Tibial artery (tissue), 4 donors: ENCODE data around the gene ADGRG3.

Source experiments
- DNase-seq, 2 donors: peaks; one replicate each; pipeline ENCODE4 v3.0.0-alpha.2; 2019
- H3K27ac ChIP-seq, 2 donors: fragments of 200-600 bp; sonication (generic) in 1 of 2; 1 replicate in 1 of 2; 2 replicates in 1 of 2; pipeline ENCODE4 v1.5.1; 2018 to 2019; ENCODE audit warnings: mild to moderate bottlenecking in 1 of 2
- H3K27me3 ChIP-seq, 2 donors: fragments of 200-600 bp; sonication (generic) in 1 of 2; one replicate each; pipeline versions ENCODE4 v1.5.1 to v1.6.0; 2016 to 2019
- H3K36me3 ChIP-seq, 3 donors: fragments of 200-600 bp; sonication (generic) in 2 of 3; one replicate each; pipeline ENCODE4 v1.5.1; 2016 to 2019; ENCODE audit warnings: mild to moderate bottlenecking in 2 of 3
- H3K4me1 ChIP-seq, 4 donors: fragments of 200-600 bp; sonication (generic) in 2 of 4; 1 replicate in 3 of 4; 2 replicates in 1 of 4; pipeline ENCODE4 v1.5.1; 2016 to 2019
- H3K4me3 ChIP-seq, 2 donors: fragments of 200-600 bp; sonication (generic) in 1 of 2; 1 replicate in 1 of 2; 2 replicates in 1 of 2; pipeline ENCODE4 v1.5.1; 2018 to 2019; ENCODE audit warnings: mild to moderate bottlenecking in 2 of 2
- H3K9me3 ChIP-seq, 3 donors: fragments of 200-600 bp; sonication (generic) in 1 of 3; one replicate each; pipeline ENCODE4 v1.5.1; 2016 to 2019
- intact Hi-C: fragments of 100-400 bp; cut with DNase I; formaldehyde crosslinking; loops from one replicate; pipeline ENCODE4 v1.15.0; 2023; ENCODE audit warnings: low total_unique reads
- TF ChIP-seq, protein P1 (sequence below), 2 experiments: fragments of 200-600 bp in 1 of 2; fragments of 450-650 bp in 1 of 2; IDR thresholded peaks; one replicate each; pipeline ENCODE4 v1.5.1; 2017 to 2019; ENCODE audit warnings: antibody characterized with exemption in 2 of 2, mild to moderate bottlenecking in 1 of 2, moderate library complexity in 1 of 2

ADGRG3 gene

DNA sequence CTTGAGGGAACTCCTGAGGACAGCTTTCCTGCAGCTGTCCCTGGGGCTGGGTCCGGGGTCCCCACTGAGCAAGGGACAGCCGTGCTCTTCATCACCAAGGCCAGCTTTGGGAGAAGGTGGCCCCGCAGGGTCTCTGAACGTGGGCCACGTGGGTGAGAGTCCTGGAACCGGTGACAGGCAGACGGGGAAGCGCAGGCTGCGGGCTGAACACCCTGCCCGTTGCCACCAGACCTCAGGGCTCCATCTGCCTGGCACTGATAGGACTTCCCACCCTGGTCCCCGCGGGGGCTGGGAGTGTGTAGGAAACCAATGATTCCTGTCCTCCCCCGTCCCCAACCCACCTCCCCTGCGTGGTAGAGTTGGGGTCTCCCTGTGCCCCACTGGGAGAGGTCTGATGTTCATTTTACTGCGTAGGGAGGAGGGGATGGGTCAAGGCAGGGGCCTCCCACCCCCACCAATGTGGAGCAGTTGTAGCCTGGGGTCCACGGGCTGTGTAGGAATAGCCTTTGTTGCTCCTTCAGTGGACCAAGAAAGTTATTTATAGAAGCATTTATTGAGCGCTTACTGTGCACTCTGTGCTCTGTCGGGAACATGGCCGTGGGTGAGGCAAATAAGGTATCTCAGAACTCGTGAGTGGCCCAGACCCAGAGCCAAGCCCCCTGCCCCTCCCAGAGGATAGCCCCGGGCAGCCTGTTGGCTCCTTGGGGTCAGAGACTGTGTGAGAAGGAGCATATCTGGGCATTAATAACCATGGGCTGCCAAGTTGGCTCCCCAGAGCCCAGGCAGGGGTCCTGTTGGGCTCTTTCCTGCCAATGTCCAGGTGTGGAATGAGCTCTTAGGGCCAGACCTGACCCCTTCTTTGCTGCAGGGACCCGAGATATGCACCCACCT is 38.3 kb upstream of the ADGRG3 start:
- H3K4me1 ChIP-seq = peaks cover 0 to 24% (median 11%) of the 10 kb centered on the region in 4 donors
- TF ChIP-seq, protein P1, sequence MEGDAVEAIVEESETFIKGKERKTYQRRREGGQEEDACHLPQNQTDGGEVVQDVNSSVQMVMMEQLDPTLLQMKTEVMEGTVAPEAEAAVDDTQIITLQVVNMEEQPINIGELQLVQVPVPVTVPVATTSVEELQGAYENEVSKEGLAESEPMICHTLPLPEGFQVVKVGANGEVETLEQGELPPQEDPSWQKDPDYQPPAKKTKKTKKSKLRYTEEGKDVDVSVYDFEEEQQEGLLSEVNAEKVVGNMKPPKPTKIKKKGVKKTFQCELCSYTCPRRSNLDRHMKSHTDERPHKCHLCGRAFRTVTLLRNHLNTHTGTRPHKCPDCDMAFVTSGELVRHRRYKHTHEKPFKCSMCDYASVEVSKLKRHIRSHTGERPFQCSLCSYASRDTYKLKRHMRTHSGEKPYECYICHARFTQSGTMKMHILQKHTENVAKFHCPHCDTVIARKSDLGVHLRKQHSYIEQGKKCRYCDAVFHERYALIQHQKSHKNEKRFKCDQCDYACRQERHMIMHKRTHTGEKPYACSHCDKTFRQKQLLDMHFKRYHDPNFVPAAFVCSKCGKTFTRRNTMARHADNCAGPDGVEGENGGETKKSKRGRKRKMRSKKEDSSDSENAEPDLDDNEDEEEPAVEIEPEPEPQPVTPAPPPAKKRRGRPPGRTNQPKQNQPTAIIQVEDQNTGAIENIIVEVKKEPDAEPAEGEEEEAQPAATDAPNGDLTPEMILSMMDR (IDR thresholded peaks at IDR 0.05) = no peak
- no peak overlapping the region for H3K27ac ChIP-seq
- no peak for DNase-seq
- H3K27me3 ChIP-seq = peaks cover 0 to 64% of the 10 kb centered on the region in 2 donors
- intact Hi-C loops = no loop called here
- H3K4me3 ChIP-seq = peak overlapping the region; percentile 28 to 38
- no peaks in the 10 kb centered on the region for H3K9me3 ChIP-seq
- H3K36me3 ChIP-seq = no peaks in the 10 kb centered on the region

DNA sequence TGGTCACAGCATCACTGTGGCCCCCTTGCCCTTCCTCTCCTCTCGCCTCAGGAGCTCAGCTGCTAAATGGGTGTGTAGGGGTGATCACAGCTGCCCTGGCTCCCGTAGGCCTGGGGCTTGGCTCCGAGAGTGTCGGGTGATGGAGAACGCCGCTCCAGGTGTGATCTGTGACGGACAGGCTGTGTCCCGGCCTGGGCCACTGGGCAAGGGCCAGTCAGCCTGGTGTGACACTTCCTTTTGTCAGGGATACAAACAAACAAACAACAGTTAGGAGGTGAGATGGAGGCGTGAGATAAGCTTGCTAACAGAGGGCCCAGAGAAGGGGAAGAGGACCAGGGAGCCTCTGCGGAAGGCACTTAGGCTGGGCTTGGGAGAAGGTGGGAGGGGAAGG is 37.7 kb upstream of the ADGRG3 start:
- Histone ChIP-seq H3K27me3 (peaks cover 0 to 71% of the 10 kb centered on the region in 2 donors), H3K4me3 (peak overlapping the region; percentile 28 to 38), H3K4me1 (peaks cover 0 to 31% (median 11%) of the 10 kb centered on the region in 4 donors), H3K9me3 (no peaks in the 10 kb centered on the region), H3K27ac (no peak overlapping the region), H3K36me3 (no peaks in the 10 kb centered on the region)
- no peak for DNase-seq
- TF ChIP-seq, protein P1 (IDR thresholded peaks at IDR 0.05) = no peak
- intact Hi-C loops = no loop called here

DNA sequence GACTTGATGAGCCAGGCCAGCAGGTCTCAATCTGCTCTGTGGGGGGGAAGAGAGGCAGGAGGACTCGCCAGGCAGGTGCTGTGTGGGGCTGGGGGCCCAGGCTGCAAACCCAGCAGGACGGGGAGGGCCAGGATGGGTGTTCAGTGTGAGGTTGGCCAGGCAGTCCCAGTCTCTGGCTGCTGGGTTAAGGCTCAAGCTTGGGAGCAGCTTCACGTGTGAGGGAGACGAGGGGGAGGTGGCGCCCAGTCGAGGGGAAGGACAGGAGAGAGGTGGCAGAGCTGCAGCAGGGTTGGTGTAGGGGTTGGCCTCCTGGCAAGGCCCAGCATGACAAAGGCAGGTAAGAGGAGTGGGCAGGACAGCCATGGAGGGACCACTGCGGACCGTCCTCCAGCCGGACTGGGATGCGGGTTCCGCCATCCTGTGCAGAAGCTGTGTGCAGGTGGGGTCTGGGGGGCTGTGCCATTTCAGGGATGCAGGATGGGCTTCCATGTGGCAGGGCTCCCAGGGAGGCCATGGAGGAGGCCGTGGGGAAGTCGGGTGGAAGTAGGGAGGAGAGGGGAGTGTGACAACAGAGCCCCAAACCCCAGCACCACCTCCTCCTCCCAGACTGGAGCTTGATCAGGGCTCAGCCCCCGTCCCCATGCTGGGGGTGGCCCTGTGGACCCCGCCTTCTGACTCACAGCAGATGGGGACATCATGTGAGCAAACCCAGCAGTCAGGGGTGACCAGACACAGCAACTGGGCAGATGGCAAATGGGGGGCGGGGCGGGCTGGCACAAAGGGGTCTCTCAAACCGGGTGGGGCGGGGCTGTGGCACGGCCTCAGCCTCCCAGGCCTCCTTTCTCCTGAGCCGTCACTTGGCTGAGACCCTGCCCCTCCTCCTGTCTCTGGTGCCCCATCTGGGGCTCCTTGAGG is 36.9 kb upstream of the ADGRG3 start:
- intact Hi-C loops = no loop called here
- no peak overlapping the region for H3K27ac ChIP-seq
- H3K27me3 ChIP-seq = peaks cover 0 to 72% of the 10 kb centered on the region in 2 donors
- no peaks in the 10 kb centered on the region for H3K9me3 ChIP-seq
- peaks cover 0 to 37% (median 11%) of the 10 kb centered on the region in 4 donors for H3K4me1 ChIP-seq
- no peaks in the 10 kb centered on the region for H3K36me3 ChIP-seq
- peak overlapping the region; percentile 28 to 38 for H3K4me3 ChIP-seq
- TF ChIP-seq, protein P1 (IDR thresholded peaks at IDR 0.05) = no peak
- no peak for DNase-seq

DNA sequence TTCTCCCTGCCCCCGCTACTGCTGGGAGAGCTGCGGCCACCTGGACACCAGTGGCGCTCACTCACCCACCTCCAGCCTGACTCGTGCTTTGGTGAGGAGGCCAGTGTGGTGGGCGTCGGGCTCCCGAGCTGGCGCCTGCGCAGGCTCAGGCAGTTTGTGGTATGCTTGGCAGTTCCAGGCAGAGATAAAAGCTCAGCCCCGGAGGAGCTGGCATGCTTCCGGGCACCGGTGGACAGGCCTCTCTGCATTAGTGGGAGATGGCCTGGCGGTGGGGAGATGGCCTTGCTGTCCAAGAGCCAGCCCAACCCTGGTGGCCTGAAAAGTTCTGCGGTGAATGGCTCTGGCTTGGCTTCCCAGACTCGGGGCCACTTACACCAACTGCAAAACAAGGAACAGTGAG is 35.5 kb upstream of the ADGRG3 start:
- H3K4me3 ChIP-seq = no peak overlapping the region
- H3K9me3 ChIP-seq = no peaks in the 10 kb centered on the region
- TF ChIP-seq, protein P1 (IDR thresholded peaks at IDR 0.05) = no peak
- H3K27ac ChIP-seq = no peak overlapping the region
- DNase-seq = no peak
- intact Hi-C loops = no loop called here
- peaks cover 0 to 69% of the 10 kb centered on the region in 2 donors for H3K27me3 ChIP-seq
- peaks cover 0 to 37% (median 12%) of the 10 kb centered on the region in 4 donors for H3K4me1 ChIP-seq
- no peaks in the 10 kb centered on the region for H3K36me3 ChIP-seq

DNA sequence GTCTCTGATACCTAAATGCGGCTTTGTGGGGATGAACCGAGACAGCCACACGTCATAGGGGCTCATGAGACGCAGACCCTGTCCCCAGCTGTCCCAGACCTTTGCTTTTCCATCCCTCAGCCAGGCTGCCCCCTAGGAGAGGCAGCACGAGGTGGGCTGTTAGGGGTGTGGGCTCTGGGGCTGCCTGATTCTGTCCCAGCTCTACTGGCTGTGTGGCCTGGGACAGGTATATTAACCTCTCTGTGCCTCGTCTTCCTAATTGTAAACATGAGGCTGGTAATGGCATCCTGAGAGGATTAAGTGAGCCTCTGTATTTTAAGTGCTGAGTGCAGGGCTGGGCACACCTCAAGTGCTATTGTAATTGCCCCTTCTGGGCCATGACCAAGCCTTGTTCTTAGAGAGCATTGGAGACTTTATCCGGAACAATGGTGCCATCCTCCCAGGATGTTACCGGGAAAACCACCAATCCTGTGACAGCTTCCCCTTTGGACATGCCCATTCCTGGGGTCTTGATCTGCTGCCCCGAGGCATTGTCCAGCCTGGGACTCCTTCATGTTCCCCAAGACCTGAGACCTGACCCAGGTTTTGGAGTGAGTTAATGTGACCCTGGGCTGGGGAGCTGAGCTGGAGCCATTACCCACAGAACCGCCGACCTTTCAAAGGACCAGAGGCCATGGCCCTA is 34.6 kb upstream of the ADGRG3 start:
- Histone ChIP-seq H3K27me3 (peaks cover 0 to 62% of the 10 kb centered on the region in 2 donors), H3K9me3 (no peaks in the 10 kb centered on the region), H3K36me3 (no peaks in the 10 kb centered on the region), H3K4me3 (no peak overlapping the region), H3K27ac (no peak overlapping the region), H3K4me1 (peaks cover 0 to 32% (median 3%) of the 10 kb centered on the region in 4 donors)
- TF ChIP-seq, protein P1 (IDR thresholded peaks at IDR 0.05) = no peak
- intact Hi-C loops = no loop called here
- DNase-seq = no peak
